CD4-positive, alpha-beta T cell treated with Interferon gamma for 1 hour (primary cell): Measurements from ENCODE around the gene YOD1.

ENCODE experiments used
- DNase-seq: peaks from one replicate; pipeline ENCODE4 v3.0.0-alpha.2; 2020

YOD1 gene

DNA sequence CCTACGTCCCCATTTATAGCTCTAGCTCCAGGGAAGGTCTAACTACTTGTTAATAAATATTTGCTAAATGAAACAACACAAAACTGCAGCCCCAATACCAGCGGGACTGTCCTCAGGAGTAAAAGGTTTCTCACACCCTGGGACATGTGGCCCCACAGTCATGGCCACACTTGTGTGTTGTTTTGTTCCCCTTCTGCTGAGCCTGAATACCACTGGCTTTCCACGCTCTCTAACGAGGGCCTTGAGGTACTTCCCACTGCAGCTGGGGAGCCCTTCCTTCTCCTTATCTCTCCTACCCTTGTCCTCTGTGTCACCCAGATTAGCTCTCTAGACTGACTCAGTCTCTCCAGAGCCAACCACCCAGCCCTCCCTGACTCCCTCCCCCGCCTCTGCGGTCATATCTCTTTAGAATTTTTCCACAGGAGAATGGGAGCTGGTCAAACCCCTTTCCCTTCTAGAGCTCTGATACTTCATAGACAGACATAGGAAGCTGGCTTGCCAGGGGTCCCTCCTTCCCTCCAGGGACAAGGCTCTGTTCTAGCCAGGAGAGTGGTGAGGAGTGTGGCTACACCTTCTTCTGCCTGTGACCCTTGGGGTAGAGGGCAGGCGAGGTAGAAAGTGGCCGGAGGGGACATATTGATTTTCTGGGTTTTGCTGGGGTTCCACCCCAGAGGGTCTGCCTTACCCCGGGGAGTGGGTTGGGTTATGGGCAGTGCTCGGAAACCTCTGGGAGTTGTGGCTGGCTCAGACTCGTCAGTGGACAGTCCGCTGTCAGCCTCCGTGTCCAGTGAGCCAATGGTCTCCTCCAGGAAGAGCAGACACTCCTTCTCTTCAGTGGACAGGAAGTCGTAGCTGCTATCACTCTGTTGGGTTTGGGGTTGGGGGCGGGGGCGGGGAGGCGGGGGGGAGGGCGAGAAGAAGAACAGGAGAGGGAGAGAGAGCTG is 26.5 kb downstream of the YOD1 start:
- peak; percentile 4 for DNase-seq

DNA sequence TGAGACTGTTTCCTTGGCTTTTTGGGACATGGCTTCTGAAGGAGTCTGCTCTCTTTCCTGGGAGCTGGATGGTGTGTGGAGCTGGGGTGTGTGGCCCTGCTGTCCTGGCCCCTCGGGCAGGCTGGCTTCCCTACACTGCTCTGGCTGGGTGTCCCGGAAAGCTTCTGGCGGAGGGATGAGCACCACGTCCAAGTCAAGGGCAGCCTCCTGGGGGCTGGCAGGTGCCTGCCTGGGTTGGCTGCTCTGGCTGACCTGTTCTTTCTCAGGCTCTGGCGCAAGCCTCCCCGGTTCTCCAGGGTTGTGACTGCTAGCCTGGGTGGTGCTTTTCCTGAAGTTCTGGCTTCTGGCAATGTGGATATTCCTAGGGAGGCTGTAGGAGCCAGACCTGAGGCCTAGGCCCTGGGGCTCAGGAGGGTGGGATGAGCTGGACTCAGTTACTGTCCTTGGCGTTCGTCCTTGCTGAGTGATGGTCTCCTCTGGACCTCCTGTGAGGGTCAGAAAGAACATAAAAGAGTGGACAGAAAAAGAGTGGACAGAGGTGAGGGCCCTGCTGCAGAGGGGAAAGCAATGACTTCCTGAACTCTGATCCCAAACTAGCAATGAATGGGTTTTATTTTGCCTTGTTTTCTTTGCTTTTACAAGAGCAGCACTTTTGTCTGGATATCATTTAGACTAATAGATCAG is 27.9 kb downstream of the YOD1 start:
- DNase-seq, result no peak

DNA sequence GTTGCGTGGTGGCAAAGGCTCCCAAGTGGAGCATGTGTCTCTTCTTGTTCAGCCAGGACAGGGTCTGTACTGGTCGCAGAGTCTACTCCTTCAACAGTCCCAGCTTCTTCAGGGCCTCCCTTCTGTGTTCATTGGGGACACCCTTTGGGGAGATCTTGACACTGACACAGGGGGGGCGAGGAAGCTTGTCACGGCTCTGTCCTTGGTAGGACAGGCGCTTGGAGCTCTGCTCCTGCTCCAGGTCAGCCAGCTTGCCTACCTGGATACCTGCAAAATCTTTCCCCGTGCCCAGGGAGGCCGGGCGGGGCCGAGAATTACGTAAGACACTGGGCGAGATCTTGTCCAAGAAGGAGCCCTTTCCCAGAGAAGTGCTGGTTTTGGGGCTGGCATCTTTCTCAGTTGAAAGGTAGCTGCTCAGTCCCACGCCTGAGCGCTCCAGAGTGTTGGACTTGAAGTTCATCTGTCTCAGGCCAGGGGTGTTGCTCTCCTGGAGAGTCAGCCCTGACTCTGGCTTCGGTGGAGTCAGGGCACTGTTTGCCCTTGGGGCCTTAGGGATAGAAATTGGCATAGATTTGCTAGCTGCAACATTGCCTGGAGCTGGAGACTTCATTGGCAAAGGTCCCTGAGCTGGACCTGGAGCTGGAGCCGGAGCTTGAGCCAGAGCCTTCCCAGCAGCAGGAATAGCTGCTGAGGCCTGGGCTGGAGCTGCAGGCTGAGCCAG is 29.0 kb downstream of the YOD1 start:
- no peak for DNase-seq

DNA sequence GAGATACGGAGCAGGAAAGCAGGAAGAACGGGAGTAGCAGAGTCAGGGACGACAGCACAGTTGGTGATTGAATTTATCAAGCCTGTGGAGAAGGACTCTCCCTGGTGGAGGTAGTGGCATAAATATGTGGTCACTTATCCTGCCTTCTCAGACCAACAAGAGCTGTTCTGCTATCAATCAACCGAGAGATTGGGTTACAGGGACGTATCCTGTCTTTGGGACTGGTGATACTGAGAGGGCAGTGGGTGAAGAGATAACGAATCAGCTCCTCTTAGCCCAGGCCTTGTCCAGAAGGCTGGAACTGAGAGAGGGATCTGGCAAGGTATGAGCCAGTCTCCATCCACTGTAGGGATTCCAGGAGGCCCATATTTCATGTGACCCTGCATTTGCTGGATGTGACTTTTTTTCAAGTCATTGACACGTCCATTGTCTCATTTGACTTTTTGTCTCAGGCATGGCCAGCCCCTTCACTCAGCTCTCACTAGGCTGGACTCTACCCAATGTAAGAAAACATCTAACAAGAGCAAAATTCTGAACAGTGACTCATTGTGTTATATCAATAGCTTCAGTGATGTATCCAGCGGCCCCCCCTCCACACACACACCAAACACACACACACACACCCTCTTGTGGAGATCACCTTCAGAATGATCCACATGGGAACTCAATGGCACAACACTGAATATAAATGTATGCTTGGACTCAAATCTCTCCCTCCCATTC is 29.7 kb downstream of the YOD1 start:
- no peak for DNase-seq

DNA sequence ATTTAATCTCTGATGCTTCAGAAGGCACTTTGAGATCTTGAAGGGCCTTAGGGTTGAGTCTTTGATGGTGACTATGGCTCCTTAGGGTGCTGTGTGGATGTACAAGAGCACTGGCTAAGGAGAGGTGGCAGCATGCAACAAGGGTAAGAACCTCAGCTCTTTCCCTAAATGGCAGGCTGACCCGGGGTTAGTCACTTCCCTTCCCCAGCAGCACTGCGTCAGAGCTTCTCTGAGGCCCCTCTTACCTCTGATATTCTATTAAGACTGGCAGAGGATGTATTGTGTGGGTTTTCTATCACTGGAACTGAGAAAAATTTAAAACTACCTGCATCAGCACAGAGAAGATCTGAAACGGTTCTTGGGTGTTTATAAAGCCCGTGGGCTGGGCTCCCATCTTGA is 30.3 kb downstream of the YOD1 start:
- DNase-seq, result peak; percentile 18

DNA sequence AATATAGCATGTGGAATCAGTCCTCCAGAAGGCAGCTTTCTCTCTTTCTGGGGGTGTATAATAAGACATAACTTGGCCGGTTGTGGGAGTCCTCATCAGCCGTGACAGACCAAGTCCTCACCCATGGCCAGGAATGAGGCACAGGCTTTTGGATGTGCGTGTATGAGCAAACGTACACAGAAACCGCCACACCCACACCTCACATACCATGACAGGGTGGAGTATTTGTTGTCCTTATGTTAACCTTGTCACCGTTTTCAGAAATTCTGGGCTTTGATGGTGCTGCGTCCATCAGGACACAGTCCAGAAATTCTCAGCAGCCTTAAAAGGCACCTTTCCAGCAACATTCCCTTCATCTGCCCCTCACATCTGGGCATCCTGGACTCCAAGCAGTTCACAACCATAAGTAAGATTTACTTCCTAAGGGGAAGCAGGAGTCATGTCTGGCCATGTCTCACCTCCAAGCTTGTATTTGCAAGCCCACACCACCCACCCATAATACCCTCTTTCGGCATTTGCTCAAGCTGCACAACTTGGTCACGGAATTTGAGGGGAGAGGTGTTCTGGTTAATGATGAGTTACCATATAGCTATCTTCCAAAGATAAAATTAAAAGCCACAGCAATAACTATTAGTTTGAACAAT is 30.8 kb downstream of the YOD1 start:
- DNase-seq, result no peak

DNA sequence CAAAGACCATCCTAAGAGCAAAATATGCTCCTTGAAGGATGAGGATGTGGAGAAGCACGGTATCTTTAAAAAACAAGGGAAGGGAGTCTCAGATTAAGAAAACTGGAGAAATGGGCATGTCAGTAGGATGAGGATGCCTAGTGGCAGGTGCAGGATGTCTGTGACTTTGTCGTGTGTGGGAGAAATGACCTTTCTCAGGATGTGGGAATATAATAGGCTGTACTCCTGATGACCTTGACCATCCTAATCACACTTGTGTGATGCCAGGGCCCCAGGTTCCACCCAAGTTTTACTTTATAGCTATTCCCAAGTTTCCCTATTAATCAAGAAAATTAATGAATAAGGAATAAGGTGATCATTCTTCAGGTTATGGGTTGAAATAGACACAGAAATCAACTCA is 31.3 kb downstream of the YOD1 start:
- no peak for DNase-seq

DNA sequence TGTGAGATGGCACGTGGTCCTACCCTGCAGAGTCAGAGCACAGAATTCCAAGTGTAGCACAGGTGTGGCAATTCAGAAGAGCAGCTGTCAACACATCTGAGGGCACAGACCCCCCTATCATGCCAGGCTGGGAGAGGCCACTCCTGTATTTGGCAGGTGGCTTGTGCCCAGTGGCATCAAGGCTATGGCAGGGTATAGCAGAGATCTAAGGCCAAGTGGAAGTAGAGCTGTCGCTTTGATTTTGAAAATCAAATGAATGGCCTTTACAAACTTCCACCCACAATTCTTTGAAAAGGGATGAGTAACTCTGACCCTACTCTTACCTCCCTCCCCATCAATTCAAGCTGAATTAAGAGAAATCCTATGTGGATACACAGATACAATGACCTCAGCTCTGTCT is 31.8 kb downstream of the YOD1 start:
- no peak for DNase-seq

DNA sequence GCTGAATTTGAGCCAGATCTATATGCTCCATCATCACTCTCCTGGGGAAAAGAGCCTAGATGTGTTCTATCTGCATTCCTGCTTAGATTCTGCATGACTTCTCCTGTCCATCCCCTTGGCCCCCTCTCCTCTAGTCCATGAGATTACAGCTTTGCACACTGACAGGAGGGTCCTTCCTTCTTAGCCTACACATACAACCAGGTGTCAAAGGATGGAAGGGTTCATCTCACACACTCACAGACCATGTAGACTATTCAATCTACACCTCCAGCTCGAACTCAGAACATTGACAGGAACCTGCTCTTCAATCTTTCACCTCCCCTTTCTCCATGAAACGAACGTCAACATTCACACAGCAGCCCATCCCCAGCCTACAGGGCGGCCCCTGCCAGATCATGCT is 32.3 kb downstream of the YOD1 start:
- DNase-seq, result no peak

DNA sequence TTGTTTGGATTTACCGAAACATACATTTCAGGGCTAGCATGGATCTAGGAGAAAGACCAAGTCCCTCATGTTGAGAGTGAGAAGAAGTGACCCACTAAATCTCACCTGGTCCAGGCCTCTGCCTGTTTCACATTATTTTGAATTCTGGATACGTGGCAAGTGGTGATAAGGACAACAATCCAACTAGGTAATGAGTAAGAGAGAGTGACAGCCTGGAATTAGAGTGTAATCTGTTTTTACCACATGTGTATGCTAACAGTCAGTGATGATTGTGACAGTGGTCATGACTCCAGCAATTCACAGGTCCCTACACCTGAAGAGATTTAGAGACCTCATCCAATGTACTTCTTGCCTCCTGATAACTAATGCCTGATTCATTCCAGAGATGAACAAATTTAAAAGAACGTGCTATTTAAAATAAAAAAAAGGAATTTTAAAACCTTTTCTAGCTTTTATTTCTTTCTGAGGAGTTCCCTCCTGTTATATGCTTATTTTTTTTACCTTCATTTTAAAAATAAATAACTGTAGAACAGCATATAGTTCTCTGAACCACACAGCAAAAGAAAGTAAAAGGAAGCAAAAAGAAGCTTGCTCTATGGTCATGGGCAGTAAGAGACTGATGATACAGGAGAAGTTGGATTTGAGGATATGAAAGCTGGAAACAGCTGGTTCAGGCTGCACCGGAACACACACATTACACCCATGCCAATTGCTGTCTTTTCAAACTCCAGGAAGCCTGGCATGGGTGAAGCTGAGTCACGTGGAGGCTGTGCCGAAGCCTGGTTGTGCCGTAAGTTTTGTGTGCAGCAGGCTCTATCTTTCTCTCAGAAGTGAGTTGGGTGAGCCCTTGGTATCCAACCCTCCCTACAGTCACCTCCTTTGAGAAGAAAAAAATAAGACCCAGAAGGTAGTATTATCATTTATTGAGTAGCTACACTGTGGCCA is 33.1 kb downstream of the YOD1 start:
- peak; percentile 3 for DNase-seq

DNA sequence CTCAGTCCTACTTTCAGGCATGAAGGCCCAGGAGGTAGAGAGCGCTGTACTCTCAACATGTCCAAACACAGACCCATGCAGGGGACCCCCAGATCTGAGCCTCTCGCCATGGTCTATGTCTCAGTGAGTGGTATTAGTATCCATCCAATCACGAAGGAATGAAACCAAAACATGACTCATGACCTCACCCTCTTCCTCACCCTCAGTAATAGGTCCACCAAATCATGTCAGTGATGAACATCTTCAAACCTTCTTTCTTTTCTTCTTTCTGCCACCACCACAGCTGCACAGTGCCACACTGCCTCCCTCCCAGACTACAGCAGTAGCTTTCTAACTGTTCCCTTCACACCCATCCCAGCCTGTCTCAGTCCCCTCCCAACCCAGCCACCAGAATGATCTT is 35.2 kb downstream of the YOD1 start:
- no peak for DNase-seq

DNA sequence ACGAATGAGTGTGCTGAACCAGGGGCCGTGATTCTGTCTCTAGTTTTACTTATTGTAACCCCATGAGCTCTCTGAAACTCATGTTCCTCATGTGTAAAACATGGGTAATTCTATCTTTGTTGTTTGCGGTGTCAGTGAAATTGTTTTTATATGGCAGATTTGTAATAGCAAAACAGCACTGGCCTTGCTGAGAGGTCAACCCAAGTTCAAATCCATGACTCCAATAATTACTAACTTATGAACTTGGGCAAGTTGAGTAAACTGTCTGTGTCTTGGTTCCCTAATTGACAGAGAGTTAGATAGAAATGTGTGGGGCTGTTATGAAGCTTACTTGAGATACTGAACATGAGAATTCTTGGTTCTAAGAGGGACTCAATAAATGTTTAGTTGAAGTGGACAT is 36.3 kb downstream of the YOD1 start:
- no peak for DNase-seq

DNA sequence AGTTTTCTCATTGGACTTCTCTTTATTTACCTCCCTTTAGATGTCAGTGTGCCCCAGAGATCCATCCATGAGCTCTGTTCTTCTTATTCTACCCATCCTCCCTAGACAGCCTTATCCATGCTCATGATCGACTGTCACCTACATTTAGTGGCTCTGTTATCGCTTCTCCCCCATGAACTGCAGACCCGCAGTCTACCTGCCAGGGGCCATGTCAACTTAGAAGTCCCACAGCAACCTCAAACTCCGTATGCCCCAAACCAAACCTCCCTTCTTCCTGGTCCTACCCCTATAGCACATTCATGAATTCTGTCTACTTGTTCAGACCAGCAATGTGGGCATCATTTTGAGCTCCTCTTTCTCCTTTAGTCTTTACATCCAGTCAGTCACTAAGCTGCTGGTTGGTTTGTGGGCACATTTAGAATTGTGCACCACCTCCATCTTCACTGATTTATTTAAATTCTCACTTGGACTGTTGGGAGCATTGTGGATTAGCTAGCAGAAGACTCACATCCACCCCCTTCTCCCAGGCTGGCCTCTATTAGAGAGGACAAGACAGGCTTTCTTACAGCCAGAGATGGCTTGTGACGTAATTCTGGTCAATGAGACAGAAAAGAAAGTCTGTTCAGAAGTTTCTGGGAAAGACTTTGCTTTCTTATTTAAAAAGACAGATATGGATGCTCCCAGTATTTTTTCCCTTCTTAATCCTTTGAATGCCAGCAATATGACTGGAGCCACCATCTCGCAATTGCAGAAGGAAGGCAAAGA is 37.5 kb downstream of the YOD1 start:
- DNase-seq, result no peak

DNA sequence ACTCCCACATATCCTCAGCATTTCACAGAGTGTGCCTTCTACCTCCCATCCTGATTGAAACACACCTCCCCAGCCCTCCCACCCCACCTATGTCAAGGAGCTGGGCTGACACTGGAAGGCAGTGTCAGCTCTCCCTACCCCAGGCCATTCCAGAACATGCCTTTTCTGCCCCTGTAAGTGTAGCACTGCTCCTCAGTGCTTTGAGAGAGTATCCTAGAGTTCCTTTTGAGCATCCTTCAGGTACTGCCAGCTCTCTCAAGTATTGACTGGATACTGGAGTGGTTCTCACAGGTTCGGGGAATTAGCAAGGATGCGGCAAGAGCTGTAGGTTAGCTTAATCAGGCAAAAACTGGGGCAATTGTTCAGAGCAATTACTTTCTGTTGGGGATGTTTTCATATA is 40.3 kb downstream of the YOD1 start:
- DNase-seq, result no peak

DNA sequence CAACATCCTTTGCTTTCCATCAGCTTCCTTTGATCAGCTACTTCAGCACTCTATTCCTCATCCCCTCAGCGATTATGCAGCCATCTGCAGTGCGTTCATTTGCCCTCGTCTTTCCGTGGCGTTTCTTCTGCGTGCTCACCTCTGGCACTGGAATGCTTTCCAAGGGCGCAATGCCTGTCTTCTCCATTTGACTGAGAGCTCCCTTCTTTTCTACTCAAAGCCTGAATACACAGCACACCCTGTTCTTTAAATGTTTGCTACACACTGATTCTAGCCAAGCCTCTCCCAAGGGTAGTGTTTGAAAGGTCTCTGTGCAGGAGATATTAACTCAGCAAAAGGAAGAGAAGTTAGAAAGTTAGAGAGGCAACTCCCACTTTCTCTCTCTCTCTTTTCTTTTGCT is 41.1 kb downstream of the YOD1 start:
- no peak for DNase-seq

DNA sequence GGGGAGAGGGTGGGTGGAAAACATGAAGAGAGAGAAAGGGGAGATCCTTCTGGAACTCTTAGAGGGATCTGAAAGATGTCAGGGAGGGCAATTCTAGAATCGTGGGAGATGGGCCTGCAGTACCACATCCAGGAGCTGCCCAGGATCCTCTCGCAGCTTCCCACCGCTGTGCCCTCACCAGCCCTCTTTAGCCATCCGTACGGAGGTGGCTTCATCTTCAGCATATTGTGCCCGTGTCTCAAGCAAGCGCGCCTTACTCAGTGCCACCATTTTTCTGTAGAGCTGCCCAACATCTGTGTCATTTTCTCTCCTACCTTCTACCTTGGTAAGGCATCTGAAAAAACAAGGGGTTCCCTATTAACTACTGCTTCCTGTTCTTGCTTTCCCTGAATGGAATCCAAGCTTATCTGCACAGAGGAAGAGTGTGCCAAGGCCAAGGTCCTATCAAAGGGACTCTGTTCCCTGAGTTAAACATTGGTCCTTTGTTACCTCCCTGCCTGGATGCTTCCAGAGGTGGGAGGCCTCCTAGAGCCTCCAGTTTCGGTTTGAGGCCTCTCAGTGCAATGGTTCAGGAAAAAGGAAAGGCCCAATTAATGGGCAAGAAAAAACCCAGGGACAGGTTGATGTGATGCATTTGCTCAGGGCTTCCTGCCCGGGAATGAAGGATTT is 41.7 kb downstream of the YOD1 start:
- DNase-seq, result no peak

DNA sequence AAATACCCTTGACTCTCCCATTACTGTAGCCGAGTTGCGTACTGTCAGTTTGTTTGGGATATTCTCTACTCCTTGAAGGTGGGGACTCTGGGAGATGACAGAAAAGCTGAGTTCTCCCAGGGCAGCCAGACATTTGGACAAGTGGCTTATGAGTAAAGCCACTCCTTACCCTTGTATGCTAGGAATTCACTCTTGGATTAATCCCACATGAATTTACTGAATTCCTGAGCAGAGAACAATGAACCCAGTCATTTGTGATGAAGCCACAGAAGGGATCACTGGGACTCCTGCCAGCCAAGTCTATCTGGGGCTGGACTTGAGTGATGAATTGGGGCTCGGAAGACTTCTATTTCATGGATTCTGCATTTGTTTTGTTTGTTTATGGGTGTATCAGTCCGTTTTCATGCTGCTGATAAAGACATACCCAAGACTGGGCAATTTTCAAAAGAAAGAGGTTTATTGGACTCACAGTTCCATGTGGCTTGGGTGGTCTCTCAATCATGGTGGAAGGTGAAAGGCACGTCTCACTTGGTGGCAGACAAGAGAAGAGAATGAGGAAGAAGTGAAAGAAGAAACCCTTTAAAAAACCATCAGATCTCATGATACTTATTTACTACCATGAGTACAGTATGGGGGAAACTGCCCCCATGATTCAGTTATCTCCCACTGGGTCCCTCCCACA is 43.5 kb downstream of the YOD1 start:
- DNase-seq, result no peak

DNA sequence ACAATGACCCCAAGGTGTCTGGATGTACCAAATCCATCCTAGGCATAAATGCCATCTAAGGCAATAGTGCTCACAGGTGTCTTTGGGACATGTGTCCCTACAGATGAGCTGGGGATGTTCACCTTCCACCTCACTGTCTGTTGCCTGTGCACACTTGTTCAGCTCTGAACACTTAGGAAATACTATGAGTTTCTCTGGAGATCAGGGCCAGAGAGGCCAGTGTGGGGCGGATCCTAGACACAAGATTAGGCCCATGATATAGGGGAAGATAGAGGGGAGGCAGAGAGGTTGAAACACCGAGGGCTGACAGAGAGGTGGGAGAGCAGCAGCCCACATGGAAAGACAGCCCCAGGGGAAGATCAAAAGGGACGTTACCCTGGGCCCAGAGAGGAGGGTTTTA is 44.1 kb downstream of the YOD1 start:
- DNase-seq, result no peak

DNA sequence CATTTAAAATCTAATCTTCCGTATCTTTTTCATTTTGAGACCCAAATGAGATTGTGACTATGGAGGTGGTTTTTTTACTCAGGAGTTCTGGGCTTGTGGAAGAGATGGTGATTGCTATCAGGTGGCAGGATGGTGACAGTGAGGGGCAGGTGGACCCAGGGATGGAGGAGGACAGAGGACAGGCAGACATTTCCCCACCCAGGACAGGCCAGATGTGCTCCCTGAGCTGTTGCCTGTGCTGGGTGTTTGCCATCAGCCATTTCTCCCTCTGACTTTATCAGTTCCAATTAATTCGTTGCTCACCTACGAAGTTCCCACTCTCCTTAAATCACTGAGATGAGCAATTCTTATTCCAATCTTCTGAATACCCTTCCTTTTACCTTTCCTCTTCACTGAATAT is 44.9 kb downstream of the YOD1 start:
- no peak for DNase-seq
